SK-N-SH treated with all-trans-retinoic acid at 6 μM for 48 hours (cell line): ENCODE data around the gene SNX30.

ENCODE experiments used
- ATAC-seq: fragments of 200-7000 bp; cut with Tn5 transposase; 3 replicates; pipeline ENCODE4 v1.9.1; 2020; ENCODE audit warnings: mild to moderate bottlenecking, moderate library complexity
- ARNTL ChIP-seq: fragments of 450-650 bp; formaldehyde crosslinking; IDR thresholded peaks from 2 replicates; pipeline ENCODE4 v1.5.0; 2020; ENCODE audit warnings: low read depth, mild to moderate bottlenecking, moderate library complexity, borderline replicate concordance
- BACH2 ChIP-seq: fragments of 250-450 bp; sonication (Bioruptor Pico); IDR thresholded peaks from 2 replicates; pipeline ENCODE4 v1.9.0; 2021; ENCODE audit warnings: mild to moderate bottlenecking, borderline replicate concordance
- CSDC2 ChIP-seq: fragments of 250-450 bp; sonication (Bioruptor Pico); IDR thresholded peaks from 2 replicates; pipeline ENCODE4 v1.5.0; 2020; ENCODE audit warnings: mild to moderate bottlenecking, moderate library complexity
- ESRRG ChIP-seq: fragments of 250-450 bp; sonication (Bioruptor Pico); IDR thresholded peaks from 2 replicates; pipeline ENCODE4 v1.6.1; 2021; ENCODE audit warnings: mild to moderate bottlenecking
- OSR1 ChIP-seq: fragments of 250-450 bp; sonication (Bioruptor Pico); IDR thresholded peaks from 2 replicates; pipeline ENCODE4 v1.8.0; 2022; ENCODE audit warnings: moderate library complexity, mild to moderate bottlenecking, inconsistent platforms
- RARB ChIP-seq: fragments of 250-450 bp; sonication (Bioruptor Pico); IDR thresholded peaks from 2 replicates; pipeline ENCODE4 v1.8.0; 2021; ENCODE audit warnings: mild to moderate bottlenecking, moderate library complexity
- SNAI2 ChIP-seq: fragments of 250-450 bp; sonication (Bioruptor Pico); IDR thresholded peaks from 2 replicates; pipeline ENCODE4 v1.5.0; 2020; ENCODE audit warnings: mild to moderate bottlenecking, moderate library complexity
- TOX ChIP-seq: fragments of 250-450 bp; sonication (Bioruptor Pico); IDR thresholded peaks from 2 replicates; pipeline ENCODE4 v1.8.0; 2021; ENCODE audit warnings: mild to moderate bottlenecking, moderate library complexity, borderline replicate concordance
- ZC3H10 ChIP-seq: fragments of 250-450 bp; sonication (Bioruptor Pico); IDR thresholded peaks from 2 replicates; pipeline ENCODE4 v1.5.1; 2021; ENCODE audit warnings: mild to moderate bottlenecking, moderate library complexity
- ZFP3 ChIP-seq: fragments of 250-450 bp; sonication (Bioruptor Pico); IDR thresholded peaks from 2 replicates; pipeline ENCODE4 v1.5.0; 2020; ENCODE audit warnings: mild to moderate bottlenecking, moderate library complexity
- ZNF565 ChIP-seq: fragments of 450-650 bp; formaldehyde crosslinking; conservative IDR thresholded peaks from 2 replicates; pipeline ENCODE4 v1.5.0; 2020; ENCODE audit warnings: low read depth, mild to moderate bottlenecking, moderate library complexity
- TF ChIP-seq, protein P1 (sequence below): fragments of 250-450 bp; sonication (Bioruptor Pico); IDR thresholded peaks from 2 replicates; pipeline ENCODE4 v1.5.0; 2020; ENCODE audit warnings: mild to moderate bottlenecking, moderate library complexity
- TF ChIP-seq, protein P2 (sequence below): fragments of 250-450 bp; sonication (Bioruptor Pico); IDR thresholded peaks from 2 replicates; pipeline ENCODE4 v1.8.0; 2020; ENCODE audit warnings: mild to moderate bottlenecking, moderate library complexity, borderline replicate concordance
- TF ChIP-seq, protein P3 (sequence below): fragments of 250-450 bp; sonication (Bioruptor Pico); IDR thresholded peaks from 2 replicates; pipeline ENCODE4 v1.8.0; 2021; ENCODE audit warnings: low read depth, mild to moderate bottlenecking, moderate library complexity, borderline replicate concordance
- TF ChIP-seq, protein P4 (sequence below): fragments of 250-450 bp; sonication (Bioruptor Pico); IDR thresholded peaks from 2 replicates; pipeline ENCODE4 v1.5.1; 2020; ENCODE audit warnings: low read depth, mild to moderate bottlenecking, moderate library complexity
- TF ChIP-seq, protein P5 (sequence below): fragments of 250-450 bp; sonication (Bioruptor Pico); IDR thresholded peaks from 2 replicates; pipeline ENCODE4 v1.5.1; 2021; ENCODE audit warnings: mild to moderate bottlenecking, moderate library complexity

Gene SNX30

DNA sequence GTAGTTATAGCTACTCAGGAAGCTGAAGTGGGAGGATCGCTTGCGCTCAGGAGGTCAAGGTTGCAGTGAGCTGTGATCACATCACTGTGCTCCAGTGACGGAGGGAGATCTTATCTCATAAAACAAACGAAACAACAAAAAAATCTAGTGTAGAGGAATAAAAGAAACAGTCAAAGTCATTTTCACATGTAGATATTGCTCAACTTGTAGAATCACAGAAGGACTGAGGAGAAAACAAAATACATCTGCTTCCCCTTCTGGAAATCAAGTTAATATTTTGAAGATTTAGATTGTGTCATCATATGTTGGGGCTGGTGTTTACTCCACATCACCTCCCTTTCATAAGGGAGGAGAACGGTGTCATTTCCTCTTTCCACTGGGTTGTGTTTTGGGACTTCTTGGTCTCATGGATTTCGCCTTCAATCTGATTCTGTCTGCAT, 148.3 kb downstream of the SNX30 start:
- ATAC-seq = no peak
- TF ChIP-seq OSR1 (no peak), CSDC2 (no peak), TOX (no peak), ZC3H10 (CRISPR knock-in tag) (no peak), ESRRG (CRISPR knock-in tag) (no peak), ZNF565 (CRISPR knock-in tag) (no peak), ARNTL (CRISPR knock-in tag) (no peak)
- TF ChIP-seq, protein P1, sequence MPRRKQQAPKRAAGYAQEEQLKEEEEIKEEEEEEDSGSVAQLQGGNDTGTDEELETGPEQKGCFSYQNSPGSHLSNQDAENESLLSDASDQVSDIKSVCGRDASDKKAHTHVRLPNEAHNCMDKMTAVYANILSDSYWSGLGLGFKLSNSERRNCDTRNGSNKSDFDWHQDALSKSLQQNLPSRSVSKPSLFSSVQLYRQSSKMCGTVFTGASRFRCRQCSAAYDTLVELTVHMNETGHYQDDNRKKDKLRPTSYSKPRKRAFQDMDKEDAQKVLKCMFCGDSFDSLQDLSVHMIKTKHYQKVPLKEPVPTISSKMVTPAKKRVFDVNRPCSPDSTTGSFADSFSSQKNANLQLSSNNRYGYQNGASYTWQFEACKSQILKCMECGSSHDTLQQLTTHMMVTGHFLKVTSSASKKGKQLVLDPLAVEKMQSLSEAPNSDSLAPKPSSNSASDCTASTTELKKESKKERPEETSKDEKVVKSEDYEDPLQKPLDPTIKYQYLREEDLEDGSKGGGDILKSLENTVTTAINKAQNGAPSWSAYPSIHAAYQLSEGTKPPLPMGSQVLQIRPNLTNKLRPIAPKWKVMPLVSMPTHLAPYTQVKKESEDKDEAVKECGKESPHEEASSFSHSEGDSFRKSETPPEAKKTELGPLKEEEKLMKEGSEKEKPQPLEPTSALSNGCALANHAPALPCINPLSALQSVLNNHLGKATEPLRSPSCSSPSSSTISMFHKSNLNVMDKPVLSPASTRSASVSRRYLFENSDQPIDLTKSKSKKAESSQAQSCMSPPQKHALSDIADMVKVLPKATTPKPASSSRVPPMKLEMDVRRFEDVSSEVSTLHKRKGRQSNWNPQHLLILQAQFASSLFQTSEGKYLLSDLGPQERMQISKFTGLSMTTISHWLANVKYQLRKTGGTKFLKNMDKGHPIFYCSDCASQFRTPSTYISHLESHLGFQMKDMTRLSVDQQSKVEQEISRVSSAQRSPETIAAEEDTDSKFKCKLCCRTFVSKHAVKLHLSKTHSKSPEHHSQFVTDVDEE (CRISPR knock-in tag) = no peak
- TF ChIP-seq, protein P2, sequence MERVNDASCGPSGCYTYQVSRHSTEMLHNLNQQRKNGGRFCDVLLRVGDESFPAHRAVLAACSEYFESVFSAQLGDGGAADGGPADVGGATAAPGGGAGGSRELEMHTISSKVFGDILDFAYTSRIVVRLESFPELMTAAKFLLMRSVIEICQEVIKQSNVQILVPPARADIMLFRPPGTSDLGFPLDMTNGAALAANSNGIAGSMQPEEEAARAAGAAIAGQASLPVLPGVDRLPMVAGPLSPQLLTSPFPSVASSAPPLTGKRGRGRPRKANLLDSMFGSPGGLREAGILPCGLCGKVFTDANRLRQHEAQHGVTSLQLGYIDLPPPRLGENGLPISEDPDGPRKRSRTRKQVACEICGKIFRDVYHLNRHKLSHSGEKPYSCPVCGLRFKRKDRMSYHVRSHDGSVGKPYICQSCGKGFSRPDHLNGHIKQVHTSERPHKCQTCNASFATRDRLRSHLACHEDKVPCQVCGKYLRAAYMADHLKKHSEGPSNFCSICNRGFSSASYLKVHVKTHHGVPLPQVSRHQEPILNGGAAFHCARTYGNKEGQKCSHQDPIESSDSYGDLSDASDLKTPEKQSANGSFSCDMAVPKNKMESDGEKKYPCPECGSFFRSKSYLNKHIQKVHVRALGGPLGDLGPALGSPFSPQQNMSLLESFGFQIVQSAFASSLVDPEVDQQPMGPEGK (CRISPR knock-in tag) = no peak

DNA sequence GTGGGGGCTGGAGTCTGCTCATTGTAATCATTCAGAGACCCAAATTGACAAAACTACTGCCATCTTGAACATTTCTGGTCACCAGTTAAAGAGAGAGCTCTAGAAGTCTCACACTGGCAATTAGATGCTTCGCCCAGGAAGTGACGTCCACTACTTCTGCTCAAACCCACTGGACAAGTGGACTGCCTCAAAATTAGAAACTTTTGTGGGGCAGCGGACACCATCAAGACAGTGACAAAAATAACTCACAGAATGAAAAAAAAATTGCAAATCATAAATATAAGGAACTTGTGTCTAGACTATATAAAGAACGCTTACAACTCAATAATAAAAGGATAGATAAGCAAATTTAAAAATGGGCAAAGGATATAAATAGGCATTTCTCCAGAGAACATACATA, 149.9 kb downstream of the SNX30 start:
- TF ChIP-seq, protein P1 (CRISPR knock-in tag) = no peak
- TF ChIP-seq, protein P3, sequence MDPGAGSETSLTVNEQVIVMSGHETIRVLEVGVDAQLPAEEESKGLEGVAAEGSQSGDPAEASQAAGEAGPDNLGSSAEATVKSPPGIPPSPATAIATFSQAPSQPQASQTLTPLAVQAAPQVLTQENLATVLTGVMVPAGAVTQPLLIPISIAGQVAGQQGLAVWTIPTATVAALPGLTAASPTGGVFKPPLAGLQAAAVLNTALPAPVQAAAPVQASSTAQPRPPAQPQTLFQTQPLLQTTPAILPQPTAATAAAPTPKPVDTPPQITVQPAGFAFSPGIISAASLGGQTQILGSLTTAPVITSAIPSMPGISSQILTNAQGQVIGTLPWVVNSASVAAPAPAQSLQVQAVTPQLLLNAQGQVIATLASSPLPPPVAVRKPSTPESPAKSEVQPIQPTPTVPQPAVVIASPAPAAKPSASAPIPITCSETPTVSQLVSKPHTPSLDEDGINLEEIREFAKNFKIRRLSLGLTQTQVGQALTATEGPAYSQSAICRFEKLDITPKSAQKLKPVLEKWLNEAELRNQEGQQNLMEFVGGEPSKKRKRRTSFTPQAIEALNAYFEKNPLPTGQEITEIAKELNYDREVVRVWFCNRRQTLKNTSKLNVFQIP = no peak
- TF ChIP-seq ARNTL (CRISPR knock-in tag) (no peak), SNAI2 (no peak), OSR1 (no peak), CSDC2 (no peak), BACH2 (CRISPR knock-in tag) (no peak), ZC3H10 (CRISPR knock-in tag) (no peak), RARB (CRISPR knock-in tag) (no peak), ZFP3 (CRISPR knock-in tag) (no peak), TOX (no peak)
- TF ChIP-seq, protein P4, sequence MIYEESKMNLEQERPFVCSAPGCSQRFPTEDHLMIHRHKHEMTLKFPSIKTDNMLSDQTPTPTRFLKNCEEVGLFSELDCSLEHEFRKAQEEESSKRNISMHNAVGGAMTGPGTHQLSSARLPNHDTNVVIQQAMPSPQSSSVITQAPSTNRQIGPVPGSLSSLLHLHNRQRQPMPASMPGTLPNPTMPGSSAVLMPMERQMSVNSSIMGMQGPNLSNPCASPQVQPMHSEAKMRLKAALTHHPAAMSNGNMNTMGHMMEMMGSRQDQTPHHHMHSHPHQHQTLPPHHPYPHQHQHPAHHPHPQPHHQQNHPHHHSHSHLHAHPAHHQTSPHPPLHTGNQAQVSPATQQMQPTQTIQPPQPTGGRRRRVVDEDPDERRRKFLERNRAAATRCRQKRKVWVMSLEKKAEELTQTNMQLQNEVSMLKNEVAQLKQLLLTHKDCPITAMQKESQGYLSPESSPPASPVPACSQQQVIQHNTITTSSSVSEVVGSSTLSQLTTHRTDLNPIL = no peak
- TF ChIP-seq, protein P2 (CRISPR knock-in tag) = no peak
- TF ChIP-seq, protein P5, sequence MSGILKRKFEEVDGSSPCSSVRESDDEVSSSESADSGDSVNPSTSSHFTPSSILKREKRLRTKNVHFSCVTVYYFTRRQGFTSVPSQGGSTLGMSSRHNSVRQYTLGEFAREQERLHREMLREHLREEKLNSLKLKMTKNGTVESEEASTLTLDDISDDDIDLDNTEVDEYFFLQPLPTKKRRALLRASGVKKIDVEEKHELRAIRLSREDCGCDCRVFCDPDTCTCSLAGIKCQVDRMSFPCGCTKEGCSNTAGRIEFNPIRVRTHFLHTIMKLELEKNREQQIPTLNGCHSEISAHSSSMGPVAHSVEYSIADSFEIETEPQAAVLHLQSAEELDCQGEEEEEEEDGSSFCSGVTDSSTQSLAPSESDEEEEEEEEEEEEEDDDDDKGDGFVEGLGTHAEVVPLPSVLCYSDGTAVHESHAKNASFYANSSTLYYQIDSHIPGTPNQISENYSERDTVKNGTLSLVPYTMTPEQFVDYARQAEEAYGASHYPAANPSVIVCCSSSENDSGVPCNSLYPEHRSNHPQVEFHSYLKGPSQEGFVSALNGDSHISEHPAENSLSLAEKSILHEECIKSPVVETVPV (CRISPR knock-in tag) = no peak
- TF ChIP-seq, all 23 proteins: peak for 0
- ATAC-seq = no peak
